Mesendoderm (in vitro differentiated cells): ENCODE results near the gene ELF2.
"Not testable (repeated sequence)": the region's sequence is repeated elsewhere in the genome, so short reads cannot be mapped to it uniquely, and the experiment has no call there.

Experiments used
- DNase-seq: peaks from one replicate; pipeline ENCODE4 v3.0.0; 2013
- H2AK5ac ChIP-seq: 2 replicates; pipeline ENCODE4 v1.6.1; 2013; ENCODE audit warnings: low read length, inconsistent platforms
- H2BK120ac ChIP-seq: 2 replicates; pipeline ENCODE4 v1.6.1; 2013; ENCODE audit warnings: low read depth, mild to moderate bottlenecking, low read length, moderate library complexity, mixed read lengths
- H2BK15ac ChIP-seq: replicated peaks from 2 replicates; pipeline ENCODE4 v1.6.1; 2013; ENCODE audit warnings: low read depth, mild to moderate bottlenecking, moderate library complexity
- H2BK5ac ChIP-seq: 2 replicates; pipeline ENCODE4 v1.6.1; 2013; ENCODE audit warnings: low read length, inconsistent platforms
- H3K18ac ChIP-seq: 2 replicates; pipeline ENCODE4 v1.6.1; 2013; ENCODE audit warnings: mild to moderate bottlenecking, low read length, mixed read lengths
- H3K23ac ChIP-seq: one replicate; pipeline ENCODE4 v1.6.1; 2013; ENCODE audit warnings: low read length
- H3K27ac ChIP-seq: 2 replicates; pipeline ENCODE4 v1.5.1; 2013; ENCODE audit warnings: low read depth, mild to moderate bottlenecking, inconsistent platforms, low read length, moderate library complexity
- H3K27me3 ChIP-seq: 2 replicates; pipeline ENCODE4 v1.6.1; 2013; ENCODE audit warnings: low read length, control low read depth, mild to moderate bottlenecking, inconsistent platforms; ENCODE audit not compliant: insufficient read depth, poor library complexity
- H3K36me3 ChIP-seq: 2 replicates; pipeline ENCODE4 v1.6.1; 2013; ENCODE audit warnings: low read length, inconsistent platforms; ENCODE audit not compliant: control insufficient read depth, insufficient read depth
- H3K4ac ChIP-seq: one replicate; pipeline ENCODE4 v1.6.1; 2013; ENCODE audit warnings: low read depth, mild to moderate bottlenecking, low read length, moderate library complexity
- H3K4me1 ChIP-seq: 2 replicates; pipeline ENCODE4 v1.6.1; 2013; ENCODE audit warnings: low read depth, low read length, inconsistent platforms; ENCODE audit not compliant: control insufficient read depth
- H3K4me2 ChIP-seq: 2 replicates; pipeline ENCODE4 v1.6.1; 2013; ENCODE audit warnings: low read length
- H3K4me3 ChIP-seq: 2 replicates; pipeline ENCODE4 v1.5.1; 2013; ENCODE audit warnings: mild to moderate bottlenecking, low read length
- H3K56ac ChIP-seq: one replicate; pipeline ENCODE4 v1.6.1; 2013; ENCODE audit warnings: low read length
- H3K79me1 ChIP-seq: 2 replicates; pipeline ENCODE4 v1.6.1; 2013; ENCODE audit warnings: low read length, inconsistent platforms
- H3K79me2 ChIP-seq: 2 replicates; pipeline ENCODE4 v1.6.1; 2013; ENCODE audit warnings: mild to moderate bottlenecking, low read length; ENCODE audit not compliant: control insufficient read depth, insufficient read depth
- H3K9ac ChIP-seq: 2 replicates; pipeline ENCODE4 v1.6.1; 2013; ENCODE audit warnings: low read length, inconsistent platforms
- H4K5ac ChIP-seq: one replicate; pipeline ENCODE4 v1.6.1; 2013; ENCODE audit warnings: low read length
- H4K8ac ChIP-seq: one replicate; pipeline ENCODE4 v1.6.1; 2013; ENCODE audit warnings: low read depth, mild to moderate bottlenecking, control low read depth, low read length, moderate library complexity
- WGBS: extraction: QIAGEN DNeasy Blood & Tissue Kit; methylation state at CpG from one replicate; pipeline ENCODE4 v1.1.7; 2013; ENCODE audit warnings: low lambda C conversion rate, missing lambda C conversion rate; ENCODE audit not compliant: insufficient coverage; ENCODE audit errors: extremely low coverage; 5-methylcytosine and 5-hydroxymethylcytosine counted together

Gene ELF2

DNA sequence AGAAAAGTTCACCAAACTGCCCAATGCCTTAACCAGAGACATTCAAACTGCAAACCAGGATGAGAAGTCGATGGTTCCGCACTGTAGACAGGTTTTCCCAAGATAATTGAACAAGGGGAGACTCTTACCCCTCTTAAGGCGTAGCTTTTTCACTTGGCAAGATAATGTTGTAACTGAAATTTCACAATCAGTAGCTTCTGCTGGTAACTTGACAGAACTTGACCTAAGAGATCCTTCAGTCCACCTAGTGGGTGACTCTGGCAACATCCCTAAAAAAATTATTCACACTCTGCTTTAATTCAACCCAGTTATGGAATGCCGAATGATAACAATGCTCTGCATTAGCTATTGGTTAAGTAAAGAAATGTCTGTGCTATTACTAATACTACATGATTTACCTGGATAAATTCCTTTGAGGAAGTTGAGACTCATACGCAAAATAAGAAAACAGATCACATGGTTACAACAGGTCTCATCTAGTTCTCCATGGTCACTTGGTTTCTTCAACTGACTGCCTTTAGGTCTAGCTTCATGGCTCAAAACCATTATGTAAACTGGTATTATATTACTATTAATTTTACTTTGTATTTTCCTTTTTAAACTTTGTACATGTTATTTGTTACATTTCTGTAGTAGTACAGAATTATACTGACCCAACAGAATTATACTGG lies 9.1 kb downstream of the ELF2 start:
- Histone ChIP-seq H3K79me1 (peaks cover 5% of the 10 kb centered on the region), H2BK120ac (no peak overlapping the region), H3K79me2 (peaks cover 60% of the 10 kb centered on the region), H3K27ac (no peak overlapping the region), H3K4me1 (peaks cover 4% of the 10 kb centered on the region), H3K23ac (no peak overlapping the region), H3K4me2 (no peak overlapping the region), H3K18ac (peak overlapping the region; percentile 95), H3K4ac (no peak overlapping the region), H4K8ac (no peak overlapping the region), H3K27me3 (no peaks in the 10 kb centered on the region), H3K36me3 (no peaks in the 10 kb centered on the region), H2BK5ac (no peak overlapping the region), H2AK5ac (no peak overlapping the region), H3K9ac (peak overlapping the region; percentile 54), H3K56ac (peak overlapping the region; percentile 56), H4K5ac (no peak overlapping the region), H2BK15ac (no peak overlapping the region), H3K4me3 (no peak overlapping the region)
- peak; percentile 72 for DNase-seq
- WGBS: no CpG with 5 or more reads among the region's 5 CpGs

DNA sequence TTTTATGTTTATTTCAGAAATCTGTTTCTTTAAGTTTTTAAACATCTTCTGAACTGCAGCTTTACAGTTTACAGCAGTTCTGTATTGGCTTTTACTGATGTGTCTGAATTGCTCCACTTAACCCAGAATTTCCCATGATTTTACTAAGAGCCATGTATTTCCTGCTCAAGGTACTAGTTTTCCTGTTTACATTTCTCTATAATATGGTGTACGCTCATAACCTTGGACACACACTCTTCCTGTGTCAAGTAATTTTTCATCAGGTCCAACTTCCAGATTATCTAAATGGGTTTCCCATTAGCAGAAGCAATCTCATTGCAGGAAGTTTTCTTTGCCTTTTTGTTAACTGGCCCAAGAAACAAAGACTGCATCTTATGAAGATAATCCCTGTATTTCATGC lies 12.3 kb downstream of the ELF2 start:
- no peak overlapping the region for H3K4me2 ChIP-seq
- no peak overlapping the region for H2BK5ac ChIP-seq
- H3K79me1 ChIP-seq: peaks cover 5% of the 10 kb centered on the region
- no CpG with 5 or more reads among the region's 1 CpG for WGBS
- H3K4me1 ChIP-seq: peaks cover 4% of the 10 kb centered on the region
- no peak for DNase-seq
- H3K23ac ChIP-seq: no peak overlapping the region
- H4K5ac ChIP-seq: no peak overlapping the region
- H3K27ac ChIP-seq: no peak overlapping the region
- H3K56ac ChIP-seq: no peak overlapping the region
- no peak overlapping the region for H2BK120ac ChIP-seq
- H3K18ac ChIP-seq: no peak overlapping the region
- H2AK5ac ChIP-seq: no peak overlapping the region
- H2BK15ac ChIP-seq: no peak overlapping the region
- H3K36me3 ChIP-seq: no peaks in the 10 kb centered on the region
- no peak overlapping the region for H4K8ac ChIP-seq
- H3K79me2 ChIP-seq: peaks cover 49% of the 10 kb centered on the region
- H3K4me3 ChIP-seq: no peak overlapping the region
- H3K27me3 ChIP-seq: no peaks in the 10 kb centered on the region
- no peak overlapping the region for H3K9ac ChIP-seq
- no peak overlapping the region for H3K4ac ChIP-seq

DNA sequence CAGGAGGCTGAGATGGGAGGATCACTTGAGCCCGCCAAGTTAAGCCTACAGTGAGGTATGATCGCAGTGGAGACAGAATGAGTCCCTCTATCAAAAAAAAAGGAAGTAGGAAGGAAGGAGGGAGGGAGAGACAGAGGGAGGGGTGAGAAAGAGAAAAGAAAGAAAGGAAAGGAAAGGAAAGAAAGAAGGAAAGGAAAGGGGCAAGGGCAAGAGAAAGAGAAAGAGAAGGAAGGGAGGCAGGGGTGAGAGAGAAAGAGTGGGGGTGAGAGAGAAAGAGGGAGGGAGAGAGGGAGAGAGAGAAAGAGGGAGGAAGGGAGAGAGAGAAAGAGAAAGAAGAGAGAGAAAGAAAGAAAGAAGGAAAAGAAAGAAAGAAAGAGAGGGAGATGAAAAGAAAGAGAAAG lies 13.2 kb downstream of the ELF2 start:
- no peak overlapping the region for H3K23ac ChIP-seq
- H3K4me2 ChIP-seq: no peak overlapping the region
- H3K9ac ChIP-seq: peak overlapping the region; percentile 5
- no peak overlapping the region for H2AK5ac ChIP-seq
- no peak overlapping the region for H3K4ac ChIP-seq
- H3K27me3 ChIP-seq: no peaks in the 10 kb centered on the region
- no peak overlapping the region for H3K4me3 ChIP-seq
- DNase-seq: no peak
- no peak overlapping the region for H2BK5ac ChIP-seq
- WGBS: no CpG with 5 or more reads among the region's 2 CpGs
- H3K18ac ChIP-seq: no peak overlapping the region
- no peak overlapping the region for H2BK120ac ChIP-seq
- H4K5ac ChIP-seq: no peak overlapping the region
- H4K8ac ChIP-seq: no peak overlapping the region
- no peak overlapping the region for H2BK15ac ChIP-seq
- no peak overlapping the region for H3K27ac ChIP-seq
- peaks cover 43% of the 10 kb centered on the region for H3K79me2 ChIP-seq
- H3K79me1 ChIP-seq: peaks cover 5% of the 10 kb centered on the region
- no peaks in the 10 kb centered on the region for H3K36me3 ChIP-seq
- H3K4me1 ChIP-seq: peaks cover 9% of the 10 kb centered on the region
- peak overlapping the region; percentile 29 for H3K56ac ChIP-seq

DNA sequence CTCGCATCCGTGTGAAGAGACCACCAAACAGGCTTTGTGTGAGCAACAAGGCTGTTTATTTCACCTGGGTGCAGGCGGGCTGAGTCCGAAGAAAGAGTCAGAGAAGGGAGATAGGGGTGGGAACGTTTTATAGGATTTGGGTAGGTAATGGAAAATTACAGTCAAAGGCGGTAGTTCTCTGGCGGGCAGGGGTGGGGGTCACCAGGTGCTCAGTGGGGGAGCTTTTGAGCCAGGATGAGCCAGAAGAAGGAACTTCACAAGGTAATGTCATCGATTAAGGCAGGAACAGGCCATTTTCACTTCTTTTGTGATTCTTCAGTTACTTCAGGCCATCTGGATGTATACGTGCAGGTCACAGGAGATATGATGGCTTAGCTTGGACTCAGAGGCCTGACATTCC lies 19.0 kb downstream of the ELF2 start:
- H3K27me3 ChIP-seq, H2BK15ac ChIP-seq, H3K36me3 ChIP-seq, H4K5ac ChIP-seq, H3K79me1 ChIP-seq, H3K4me3 ChIP-seq, H3K4me2 ChIP-seq, H2AK5ac ChIP-seq, H3K23ac ChIP-seq: not testable (repeated sequence)
- Histone ChIP-seq H3K27ac (peak overlapping the region; percentile 98), H3K4me1 (peaks cover 18% of the 10 kb centered on the region), H4K8ac (peak overlapping the region; percentile 57), H3K56ac (peak overlapping the region; percentile 84), H3K18ac (peak overlapping the region; percentile 99), H3K79me2 (peaks cover 17% of the 10 kb centered on the region), H3K9ac (peak overlapping the region; percentile 66), H2BK120ac (peak overlapping the region; percentile 98), H3K4ac (peak overlapping the region; percentile 99), H2BK5ac (peak overlapping the region; percentile 84)
- DNase-seq: peak; percentile 82
- WGBS: no CpG with 5 or more reads among the region's 9 CpGs

DNA sequence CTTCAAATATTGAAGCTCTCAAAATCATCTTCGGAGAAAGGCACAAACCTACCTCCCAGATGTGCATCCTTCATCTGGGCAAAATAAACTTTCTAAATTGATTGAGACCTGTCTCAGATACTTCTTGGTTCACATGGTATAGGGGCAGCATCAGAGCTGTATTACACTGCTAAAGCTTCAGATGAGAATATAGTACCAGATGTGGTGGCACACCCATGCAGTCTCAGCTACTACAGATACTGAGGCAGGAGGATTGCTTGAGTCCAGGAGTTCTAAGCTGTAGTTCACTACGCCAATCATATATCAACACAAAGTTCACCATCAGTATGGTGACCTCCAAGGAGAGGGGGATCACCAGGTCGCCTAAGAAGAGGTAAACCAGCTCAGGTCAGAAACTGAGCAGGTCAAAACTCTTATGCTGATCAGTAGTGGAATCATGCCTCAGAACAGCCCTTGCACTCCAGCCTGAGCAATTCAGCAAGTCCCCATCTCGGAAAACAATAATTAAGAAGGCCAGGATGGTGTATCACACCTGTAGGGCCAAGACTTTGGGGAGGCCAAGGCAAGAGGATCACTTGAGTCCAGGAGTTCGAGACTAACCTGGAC lies 22.0 kb downstream of the ELF2 start:
- Histone ChIP-seq H2BK5ac (peak overlapping the region; percentile 97), H3K56ac (peak overlapping the region; percentile 77), H3K36me3 (no peaks in the 10 kb centered on the region), H2BK120ac (peak overlapping the region; percentile 96), H3K4ac (peak overlapping the region; percentile 95), H3K9ac (peak overlapping the region; percentile 14), H3K23ac (no peak overlapping the region), H2AK5ac (peak overlapping the region; percentile 10), H4K8ac (no peak overlapping the region), H3K4me3 (no peak overlapping the region), H3K27me3 (no peaks in the 10 kb centered on the region), H4K5ac (no peak overlapping the region), H2BK15ac (peak overlapping the region; percentile 94), H3K27ac (peak overlapping the region; percentile 95), H3K4me2 (no peak overlapping the region), H3K79me2 (peaks cover 20% of the 10 kb centered on the region), H3K4me1 (peaks cover 18% of the 10 kb centered on the region), H3K79me1 (no peaks in the 10 kb centered on the region), H3K18ac (peak overlapping the region; percentile 98)
- no peak for DNase-seq
- no CpG with 5 or more reads among the region's 5 CpGs for WGBS
